B cell (primary cell): ENCODE results near the gene P2RY14. TPM values are rescaled to one million over a fixed set of nuclear protein-coding genes. Genes with fewer than 3 reads are reported as not detected.

ENCODE experiments used
- ATAC-seq: fragments of 200-7000 bp; cut with Tn5 transposase; one replicate; pipeline ENCODE4 v1.10.0; 2021; ENCODE audit warnings: low read depth, mild to moderate bottlenecking, moderate number of reproducible peaks, moderate library complexity
- CTCF ChIA-PET: fragments of 350-600 bp; sonication (Branson Sonifier 250); formaldehyde crosslinking; loops from one replicate; lab custom pipeline; 2021; ENCODE audit warnings: antibody characterized with exemption, inconsistent platforms; lab: Charles Lee
- POLR2A ChIA-PET: fragments of 350-600 bp; sonication (Branson Sonifier 250); formaldehyde crosslinking; loops from one replicate; lab custom pipeline; 2021; ENCODE audit warnings: antibody characterized with exemption; lab: Charles Lee
- DNase-seq: peaks from one replicate; pipeline ENCODE4 v3.0.0; 2013
- H2AFZ ChIP-seq: 2 replicates; pipeline ENCODE4 v1.6.1; 2012; ENCODE audit warnings: mild to moderate bottlenecking, low read depth, low read length; ENCODE audit not compliant: insufficient read depth, poor library complexity, severe bottlenecking
- H3K27ac ChIP-seq, 2 donors: 1 replicate in 1 of 2; 2 replicates in 1 of 2; pipeline ENCODE4 v1.5.1; 2012 to 2013; ENCODE audit warnings: low read length in 2 of 2, mild to moderate bottlenecking in 2 of 2, moderate library complexity in 1 of 2
- H3K27me3 ChIP-seq, 4 experiments: fragments of 200-600 bp in 1 of 4; sonication (generic) in 1 of 4; replicated peaks in 1 of 4; 1 replicate in 2 of 4; 2 replicates in 2 of 4; pipeline versions ENCODE4 v1.6.1 to v1.7.0; 2013 to 2016; ENCODE audit warnings: low read length in 3 of 4, mild to moderate bottlenecking in 2 of 4, mixed read lengths in 1 of 4, moderate library complexity in 1 of 4; ENCODE audit not compliant: insufficient read depth in 4 of 4, control insufficient read depth in 3 of 4; ENCODE audit errors: control extremely low read depth in 1 of 4
- H3K36me3 ChIP-seq, 2 experiments: replicated peaks in 1 of 2; 1 replicate in 1 of 2; 2 replicates in 1 of 2; pipeline versions ENCODE4 v1.6.1 to v1.7.1; 2013; ENCODE audit warnings: low read length in 1 of 2; ENCODE audit not compliant: insufficient read depth in 2 of 2, control insufficient read depth in 1 of 2; ENCODE audit errors: control extremely low read depth in 1 of 2, extremely low read depth in 1 of 2
- H3K4me1 ChIP-seq, 2 donors: fragments of 200-600 bp in 1 of 2; sonication (generic) in 1 of 2; 1 replicate in 1 of 2; 2 replicates in 1 of 2; pipeline versions ENCODE4 v1.5.1 to v1.6.1; 2013 to 2017; ENCODE audit warnings: low read length in 2 of 2; ENCODE audit not compliant: control insufficient read depth in 2 of 2, insufficient read depth in 2 of 2
- H3K4me2 ChIP-seq: replicated peaks from 2 replicates; pipeline ENCODE3; 2012; ENCODE audit warnings: mild to moderate bottlenecking, low read depth, low read length; ENCODE audit not compliant: poor library complexity, severe bottlenecking
- H3K4me3 ChIP-seq, 5 experiments: fragments of 200-600 bp in 1 of 5; sonication (generic) in 1 of 5; 1 replicate in 3 of 5; 2 replicates in 2 of 5; pipeline versions ENCODE4 v1.5.1 to v1.7.0; 2011 to 2016; ENCODE audit warnings: low read length in 4 of 5, mild to moderate bottlenecking in 4 of 5, low read depth in 2 of 5, control low read depth in 1 of 5, moderate library complexity in 1 of 5; ENCODE audit not compliant: insufficient read depth in 1 of 5; ENCODE audit errors: control extremely low read depth in 1 of 5, extremely low read depth in 1 of 5
- H3K79me2 ChIP-seq: fragments of 200-600 bp; sonication (generic); one replicate; pipeline ENCODE4 v1.6.0; 2016; ENCODE audit warnings: low read length; ENCODE audit not compliant: control insufficient read depth, insufficient read depth
- H3K9ac ChIP-seq: fragments of 200-600 bp; sonication (generic); 2 replicates; pipeline ENCODE4 v1.6.1; 2017; ENCODE audit warnings: mild to moderate bottlenecking, low read length, moderate library complexity
- H3K9me3 ChIP-seq, 3 donors: one replicate each; pipeline versions ENCODE4 v1.6.1 to v1.7.1; 2013; ENCODE audit warnings: low read length in 2 of 3; ENCODE audit not compliant: control insufficient read depth in 2 of 3, insufficient read depth in 1 of 3; ENCODE audit errors: control extremely low read depth in 1 of 3
- H4K20me1 ChIP-seq: 2 replicates; pipeline ENCODE4 v1.6.0; 2012; ENCODE audit warnings: mild to moderate bottlenecking, low read length; ENCODE audit not compliant: insufficient read depth, control insufficient read depth, poor library complexity, severe bottlenecking
- H3K27ac Mint-ChIP-seq: one replicate; pipeline ENCODE4 v1.8.0; 2021; ENCODE audit warnings: mixed read lengths
- H3K27me3 Mint-ChIP-seq: one replicate; pipeline ENCODE4 v1.8.0; 2021; ENCODE audit warnings: mixed read lengths
- H3K4me1 Mint-ChIP-seq: one replicate; pipeline ENCODE4 v1.8.0; 2021; ENCODE audit warnings: mixed read lengths
- H3K4me3 Mint-ChIP-seq: one replicate; pipeline ENCODE4 v1.8.0; 2021; ENCODE audit warnings: mixed read lengths
- H3K9me3 Mint-ChIP-seq: one replicate; pipeline ENCODE4 v1.8.0; 2022; ENCODE audit warnings: mixed read lengths; ENCODE audit not compliant: insufficient read depth
- CTCF ChIP-seq: fragments of 200-600 bp; IDR thresholded peaks from one replicate; pipeline ENCODE4 v1.8.0; 2022; ENCODE audit warnings: antibody characterized with exemption, mild to moderate bottlenecking
- EZH2 ChIP-seq: IDR thresholded peaks from 2 replicates; pipeline ENCODE4 v1.6.1; 2012; ENCODE audit warnings: borderline replicate concordance, low read depth, mild to moderate bottlenecking, moderate library complexity, low read length; ENCODE audit not compliant: insufficient read depth, poor library complexity, severe bottlenecking
- WGBS: methylation state at CpG from one replicate; pipeline ENCODE4 v1.1.5; 2013; ENCODE audit warnings: missing lambda C conversion rate; ENCODE audit not compliant: insufficient coverage; 5-methylcytosine and 5-hydroxymethylcytosine counted together
- intact Hi-C: fragments of 100-400 bp; cut with micrococcal nuclease; formaldehyde crosslinking; loops from one replicate; pipeline ENCODE4 v1.10.0; 2022
- polyA plus RNA-seq: library from polyadenylated mRNA; depleted of rRNA; stranded (reverse); fragments of >200 nt; gene quantifications from 2 replicates; pipeline ENCODE4 v1.2.3, GENCODE V29; 2012
- total RNA-seq, 2 donors: library from RNA; stranded (reverse); fragments of 120-200 nt in 1 of 2; gene quantifications; 1 replicate in 1 of 2; 2 replicates in 1 of 2; pipeline versions ENCODE4 v1.2.3 to v1.2.4, GENCODE V29; 2013 to 2022

The P2RY14 gene
- total and polyA plus RNA-seq, 2 donors (not counting 1 experiment from before 2014, with no cell fraction given), result 7.0 to 11.3 TPM

- POLR2A ChIA-PET, result no interaction called here
- H3K4me3 ChIP-seq, result no peak overlapping the region
- Mint-ChIP-seq H3K4me1 (no peaks in the 10 kb centered on the region), H3K9me3 (no peaks in the 10 kb centered on the region), H3K27me3 (no peaks in the 10 kb centered on the region), H3K27ac (no peak overlapping the region), H3K4me3 (no peak overlapping the region)
- H4K20me1 ChIP-seq, result no peaks in the 10 kb centered on the region
- H3K27ac ChIP-seq, result no peak overlapping the region
- CTCF ChIA-PET, result no interaction called here
- no peak overlapping the region for H3K4me2 ChIP-seq
- TF ChIP-seq CTCF, result no peak
- no peak for TF ChIP-seq EZH2
- no peaks in the 10 kb centered on the region for H3K79me2 ChIP-seq
- H3K4me1 ChIP-seq, result no peaks in the 10 kb centered on the region
- intact Hi-C loops, result no loop called here
- ATAC-seq (no peak), DNase-seq (no peak)
- no CpG with 5 or more reads among the region's 2 CpGs for WGBS
- no peaks in the 10 kb centered on the region for H3K9me3 ChIP-seq
- H2AFZ ChIP-seq, result no peak overlapping the region
- H3K27me3 ChIP-seq, result no peaks in the 10 kb centered on the region
- H3K9ac ChIP-seq, result no peak overlapping the region
- no peaks in the 10 kb centered on the region for H3K36me3 ChIP-seq
Measured at GRCh38 chr3:151315136-151315535, 36.8 kb upstream of the P2RY14 start.

- Histone ChIP-seq H3K4me1 (no peaks in the 10 kb centered on the region), H3K79me2 (no peaks in the 10 kb centered on the region), H2AFZ (no peak overlapping the region), H3K27me3 (no peaks in the 10 kb centered on the region), H3K9me3 (no peaks in the 10 kb centered on the region), H3K4me2 (no peak overlapping the region), H3K4me3 (no peak overlapping the region), H3K9ac (no peak overlapping the region), H3K36me3 (no peaks in the 10 kb centered on the region), H4K20me1 (no peaks in the 10 kb centered on the region), H3K27ac (no peak overlapping the region)
- TF ChIP-seq CTCF, result no peak
- TF ChIP-seq EZH2, result no peak
- WGBS, result 94% methylated on average over 2 of the region's 5 CpGs
- POLR2A ChIA-PET, result no interaction called here
- Mint-ChIP-seq H3K27ac (no peak overlapping the region), H3K4me1 (no peaks in the 10 kb centered on the region), H3K4me3 (no peak overlapping the region), H3K9me3 (no peaks in the 10 kb centered on the region), H3K27me3 (no peaks in the 10 kb centered on the region)
- intact Hi-C loops, result no loop called here
- ATAC-seq (no peak), DNase-seq (no peak)
- CTCF ChIA-PET, result no interaction called here
Measured at GRCh38 chr3:151314593-151314992, 36.3 kb upstream of the P2RY14 start.
